Stimulated activated naive CD8-positive, alpha-beta T cell treated with anti-CD3 and anti-CD28 coated beads, Interleukin-15, Interleukin-2, amounts not matched to agents 100 U/mL and 50 U/mL, for 24 hours (primary cell): ENCODE results near the gene RNF183.
"Not testable (repeated sequence)": the region's sequence is repeated elsewhere in the genome, so short reads cannot be mapped to it uniquely, and the experiment has no call there.

ENCODE experiments used
- ATAC-seq: fragments of 150-1000 bp; cut with Tn5 transposase; one replicate; pipeline ENCODE4 v1.10.0; 2021
- DNase-seq: peaks from one replicate; pipeline ENCODE4 v3.0.0; 2021

The RNF183 gene

DNA sequence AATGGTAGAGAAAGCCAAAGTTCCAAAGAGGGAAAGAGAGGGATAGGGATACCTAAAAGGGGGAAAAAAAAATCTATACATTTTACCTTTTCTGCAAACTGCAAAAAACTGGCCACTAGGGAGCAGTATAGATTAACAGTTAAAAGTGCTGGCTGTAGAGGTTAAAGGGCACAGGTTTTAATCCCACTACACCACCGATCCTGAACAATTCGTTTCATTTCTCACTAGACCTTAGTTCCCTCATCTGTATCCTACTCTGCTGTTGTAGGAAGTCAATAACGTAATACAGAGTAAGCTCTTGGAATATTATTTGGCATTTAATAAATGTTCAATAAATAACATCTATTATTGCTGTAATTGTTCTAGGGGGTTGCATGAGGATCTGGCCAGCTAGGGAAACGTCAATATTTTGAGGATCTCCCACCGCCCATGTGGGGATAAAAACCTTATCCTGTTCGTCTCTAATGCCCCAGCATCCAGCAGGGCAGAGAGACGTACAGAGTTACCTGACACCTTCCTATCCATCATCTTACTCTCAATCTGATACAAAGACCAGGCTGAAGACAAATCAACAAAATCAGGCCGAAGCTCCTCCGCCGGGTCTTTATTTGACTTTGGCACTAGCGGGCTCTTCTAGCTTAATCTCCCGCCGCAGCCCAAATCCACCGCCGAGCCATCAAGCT is 28.6 kb downstream of the RNF183 start:
- ATAC-seq (peak; percentile 8), DNase-seq (no peak)

DNA sequence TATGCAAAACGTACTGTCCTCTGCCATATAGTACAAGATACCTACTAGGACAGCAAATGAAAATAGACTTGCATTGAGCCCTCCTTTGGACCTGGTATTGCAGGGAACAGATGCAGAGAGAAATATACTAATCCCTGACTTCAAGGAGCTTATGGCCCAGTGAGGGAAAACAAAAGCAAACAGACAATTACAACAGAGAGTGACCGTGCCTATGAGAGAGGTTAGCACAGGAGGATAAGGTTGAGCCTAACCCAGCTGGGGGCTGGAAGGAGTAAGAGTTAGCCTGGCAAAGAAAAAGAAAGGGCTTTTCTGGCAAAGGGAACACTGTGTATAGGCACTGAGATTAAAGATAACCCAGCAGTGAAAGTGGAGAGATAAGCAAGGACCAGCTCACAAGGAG is 33.3 kb downstream of the RNF183 start:
- DNase-seq (no peak), ATAC-seq (no peak)

DNA sequence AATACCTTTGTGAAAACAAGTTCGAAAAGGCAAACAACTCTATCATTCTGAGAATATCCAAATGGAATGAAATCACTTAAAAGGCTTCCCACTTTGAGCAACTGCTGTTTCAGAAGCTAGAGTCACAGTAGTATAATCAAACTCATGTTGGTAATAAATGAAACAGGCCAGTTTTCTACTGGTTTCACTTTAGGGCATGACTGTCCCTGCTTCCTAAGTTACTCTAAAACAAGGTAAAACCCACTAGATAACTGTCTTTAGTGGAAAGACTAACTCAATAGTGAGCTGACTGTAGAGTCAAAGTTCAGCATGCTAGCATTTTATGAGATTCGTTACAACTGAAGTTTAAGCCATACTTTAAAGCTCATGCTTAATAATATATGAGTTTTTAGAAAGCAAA is 33.8 kb downstream of the RNF183 start:
- ATAC-seq: peak; percentile 63
- no peak for DNase-seq

DNA sequence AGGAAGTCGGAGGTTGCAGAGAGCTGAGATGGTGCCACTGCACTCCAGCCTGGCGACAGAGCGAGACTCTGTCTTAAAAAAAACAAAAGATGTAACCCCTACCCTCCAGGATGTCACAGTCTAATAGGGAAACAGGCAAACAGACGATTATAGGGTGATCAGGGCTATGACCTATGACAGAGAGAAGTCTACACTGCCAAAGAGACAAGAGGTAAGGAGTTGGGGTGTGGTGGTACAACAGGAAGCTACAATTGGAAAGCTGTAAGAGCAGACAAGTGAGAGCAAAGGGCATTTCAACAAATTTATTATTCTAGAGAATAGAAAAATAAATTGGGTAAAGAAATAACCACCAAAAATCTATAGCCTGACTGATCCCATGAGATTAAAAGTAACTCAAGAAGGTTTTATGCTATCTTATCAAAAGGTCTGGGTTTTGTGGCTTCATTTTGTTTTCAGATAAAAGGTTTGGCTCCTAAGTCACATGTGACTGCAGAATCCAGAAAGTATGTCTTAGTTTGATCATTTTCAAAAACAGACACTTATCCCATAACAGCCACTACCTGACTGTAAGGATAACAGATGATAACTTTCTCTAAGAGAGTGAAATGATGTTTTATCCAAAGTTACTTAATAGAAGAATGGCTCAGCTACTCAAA is 35.1 kb downstream of the RNF183 start:
- ATAC-seq (no peak), DNase-seq (no peak)

DNA sequence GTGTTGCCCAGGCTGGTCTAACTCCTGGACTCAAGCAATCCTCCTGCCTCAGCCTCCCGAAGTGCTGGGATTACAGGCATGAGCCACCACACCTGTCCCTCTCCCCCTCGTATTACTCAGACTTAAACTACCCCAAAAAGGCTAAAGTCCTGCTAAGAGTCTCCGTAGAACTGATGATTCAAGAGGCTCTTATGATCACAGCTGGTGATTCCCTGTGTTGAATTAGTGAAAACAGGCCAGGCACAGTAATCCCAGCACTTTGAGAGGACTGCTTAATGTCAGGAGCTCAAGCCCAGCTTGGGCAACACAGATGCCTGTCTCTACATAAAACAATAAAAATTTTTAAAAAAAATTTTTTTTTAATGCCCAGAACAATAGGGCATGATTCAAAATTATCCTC is 37.0 kb downstream of the RNF183 start:
- no peak for ATAC-seq
- DNase-seq: no peak

DNA sequence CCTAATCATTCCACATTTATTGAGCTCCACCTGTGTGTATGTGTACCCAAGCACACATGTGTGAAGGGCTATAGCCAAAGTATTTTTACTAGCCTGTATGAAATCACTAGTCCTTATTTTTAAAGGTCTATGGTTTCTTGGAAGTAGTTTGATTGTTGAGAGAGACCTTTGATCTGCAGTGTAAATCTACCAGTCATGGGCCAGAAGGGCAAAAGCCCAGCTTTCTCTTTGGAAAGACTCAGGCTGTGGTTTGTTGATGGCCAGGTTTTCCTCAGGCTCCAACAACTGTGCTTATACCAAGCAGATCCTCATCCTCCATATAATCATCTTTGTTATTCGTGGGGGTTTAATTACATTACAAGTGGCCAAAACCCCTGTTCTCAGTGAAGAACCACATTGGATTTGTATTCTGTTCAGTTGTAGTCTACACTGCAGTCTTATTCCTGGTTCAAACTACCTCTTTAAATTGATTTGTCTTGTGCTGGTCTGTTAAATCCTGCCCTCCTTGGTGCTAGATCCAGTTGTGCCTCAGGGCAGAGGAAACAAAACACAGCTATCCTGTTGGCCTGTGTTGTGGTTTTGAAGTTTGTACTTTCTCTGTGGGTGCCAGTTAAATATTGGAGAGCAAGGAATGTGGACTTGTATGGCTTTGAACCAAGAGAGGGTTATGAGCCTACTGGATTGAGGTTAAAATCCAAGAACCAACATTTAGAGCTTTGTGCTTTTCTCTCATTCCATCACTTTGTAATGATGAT is 41.1 kb downstream of the RNF183 start:
- ATAC-seq: no peak
- DNase-seq: no peak

DNA sequence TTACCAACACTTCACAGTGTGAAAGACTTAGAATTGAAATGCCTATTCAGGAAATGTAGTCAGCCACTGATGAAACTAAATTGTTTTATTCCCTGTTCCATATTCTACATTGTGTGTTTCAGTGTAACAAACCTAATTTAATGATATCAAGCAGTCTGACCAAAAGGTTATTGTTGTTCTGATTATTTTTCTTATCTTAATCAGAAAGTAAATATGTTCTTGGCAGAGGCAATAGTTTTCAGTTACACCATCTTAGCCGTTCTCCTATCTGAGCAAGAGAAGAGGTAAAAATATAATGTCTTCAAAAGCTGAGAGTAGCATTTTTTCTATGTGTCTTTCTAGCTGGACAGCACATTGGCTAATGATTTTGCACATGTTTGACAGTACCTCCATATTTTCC is 44.9 kb downstream of the RNF183 start:
- no peak for ATAC-seq
- DNase-seq: no peak

DNA sequence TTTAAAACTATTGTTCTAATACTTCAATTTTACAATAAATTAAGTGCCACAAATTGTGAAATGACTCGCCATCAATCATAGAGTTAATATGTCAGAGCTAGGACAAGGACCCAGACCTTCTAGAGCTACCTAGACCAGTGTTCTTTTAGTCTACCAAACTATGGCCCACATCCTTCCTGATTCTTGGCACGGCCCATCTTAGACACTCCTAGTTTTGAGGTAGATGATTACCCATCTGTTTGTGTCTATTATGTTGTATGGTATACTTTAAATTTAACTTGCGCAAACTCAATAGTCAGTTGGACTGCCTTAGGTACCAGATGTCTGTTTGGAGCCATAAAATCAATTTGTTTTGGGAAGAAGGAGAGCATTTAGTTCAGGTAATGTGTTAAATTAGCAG is 45.3 kb downstream of the RNF183 start:
- DNase-seq (no peak), ATAC-seq (no peak)

DNA sequence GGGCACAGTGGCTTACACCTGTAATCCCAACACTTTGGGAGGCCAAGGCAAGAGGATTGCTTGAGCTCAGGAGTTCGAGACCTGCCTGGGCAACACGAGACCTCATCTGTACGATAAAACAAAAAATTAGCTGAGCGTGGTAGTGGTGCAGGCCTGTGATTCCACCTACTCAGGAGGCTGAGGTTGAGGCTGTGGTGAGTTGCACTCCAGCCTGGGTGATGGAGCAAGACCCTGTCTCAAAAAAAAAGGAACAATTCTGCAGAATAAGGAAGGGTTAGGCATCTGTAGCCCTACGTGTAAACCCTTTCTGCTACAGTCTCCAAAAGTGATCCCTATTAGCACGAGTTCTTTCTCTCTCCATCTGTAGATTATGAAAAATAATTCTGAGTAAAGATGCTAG is 47.7 kb downstream of the RNF183 start:
- no peak for ATAC-seq
- no peak for DNase-seq

DNA sequence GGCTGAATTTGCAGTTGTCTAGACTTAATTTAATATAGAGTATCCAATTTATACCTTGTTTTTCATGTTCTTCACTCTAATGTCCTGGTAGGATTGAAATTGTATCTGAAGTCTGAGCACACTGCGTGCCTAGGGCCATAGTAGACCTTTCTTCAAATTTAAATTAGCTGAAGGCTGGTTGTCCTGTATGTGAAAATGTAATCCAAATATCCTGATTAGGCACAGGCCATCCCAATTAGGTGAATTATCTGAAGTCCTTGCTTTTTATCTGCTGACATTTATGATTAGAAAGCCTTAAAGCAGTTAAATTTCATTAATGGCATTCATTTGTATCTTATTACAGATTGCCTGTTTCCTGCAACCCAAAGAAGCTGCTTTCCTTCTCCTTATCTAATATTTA is 48.2 kb downstream of the RNF183 start:
- ATAC-seq: no peak
- no peak for DNase-seq

DNA sequence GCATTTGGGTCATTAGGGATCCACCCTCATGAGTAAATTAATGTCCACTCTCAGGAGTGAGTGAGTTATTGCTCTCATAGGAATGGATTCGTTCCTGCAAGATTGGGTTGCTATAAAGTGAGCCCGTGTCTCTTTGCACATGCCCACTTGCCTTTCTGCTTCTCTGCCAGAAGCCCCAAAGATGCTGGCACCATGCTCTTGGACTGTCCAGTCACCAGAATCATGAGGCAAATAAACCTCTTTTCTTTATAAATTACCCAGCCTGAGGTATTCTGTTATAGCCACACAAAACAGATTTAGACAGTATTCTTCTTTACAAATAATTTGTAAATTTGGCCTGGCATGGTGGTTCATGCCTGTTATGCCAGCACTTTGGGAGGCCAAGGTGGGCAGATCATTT is 52.4 kb downstream of the RNF183 start:
- no peak for ATAC-seq

DNA sequence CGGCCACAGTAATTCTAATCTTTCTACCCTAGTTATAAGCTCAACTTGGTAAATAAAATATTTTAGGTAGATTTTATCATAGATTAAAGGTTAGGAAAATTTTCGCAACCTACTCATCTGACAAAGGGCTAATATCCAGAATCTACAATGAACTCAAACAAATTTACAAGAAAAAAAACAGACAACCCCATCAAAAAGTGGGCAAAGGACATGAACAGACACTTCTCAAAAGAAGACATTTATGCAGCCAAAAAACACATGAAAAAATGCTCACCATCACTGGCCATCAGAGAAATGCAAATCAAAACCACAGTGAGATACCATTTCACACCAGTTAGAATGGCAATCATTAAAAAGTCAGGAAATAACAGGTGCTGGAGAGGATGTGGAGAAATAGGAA is 53.5 kb downstream of the RNF183 start:
- not testable (repeated sequence) for DNase-seq, ATAC-seq

More for the DNA sequence above, 52.4 kb downstream of the RNF183 start:
- DNase-seq: no peak

DNA sequence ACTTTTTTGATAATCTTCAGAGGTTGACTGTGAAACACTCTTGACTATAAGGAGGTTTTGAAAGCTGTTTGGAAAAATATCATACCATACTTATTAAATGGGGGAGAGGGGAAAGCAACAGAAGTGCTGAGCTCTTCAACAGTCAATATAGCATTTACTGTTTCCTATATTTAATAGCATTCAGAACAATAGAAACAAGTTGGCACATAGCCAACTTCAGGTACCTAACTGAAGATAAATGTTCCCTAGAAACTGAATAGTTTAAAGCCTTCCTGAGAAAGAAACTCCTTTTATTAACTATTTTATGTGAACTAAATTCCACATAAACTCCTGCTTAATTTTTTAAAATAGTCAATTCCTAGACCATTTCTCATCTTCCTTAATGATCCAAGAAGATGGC is 55.5 kb downstream of the RNF183 start:
- ATAC-seq (no peak), DNase-seq (no peak)
